HG03378 (cell line): ENCODE results near the gene INTS15.

Experiments
- ATAC-seq: cut with Tn5 transposase; IDR thresholded peaks from one replicate; pipeline ENCODE4 v1.9.1; 2021; ENCODE audit warnings: mild to moderate bottlenecking, moderate library complexity; ENCODE audit not compliant: unreplicated experiment

INTS15 gene

DNA sequence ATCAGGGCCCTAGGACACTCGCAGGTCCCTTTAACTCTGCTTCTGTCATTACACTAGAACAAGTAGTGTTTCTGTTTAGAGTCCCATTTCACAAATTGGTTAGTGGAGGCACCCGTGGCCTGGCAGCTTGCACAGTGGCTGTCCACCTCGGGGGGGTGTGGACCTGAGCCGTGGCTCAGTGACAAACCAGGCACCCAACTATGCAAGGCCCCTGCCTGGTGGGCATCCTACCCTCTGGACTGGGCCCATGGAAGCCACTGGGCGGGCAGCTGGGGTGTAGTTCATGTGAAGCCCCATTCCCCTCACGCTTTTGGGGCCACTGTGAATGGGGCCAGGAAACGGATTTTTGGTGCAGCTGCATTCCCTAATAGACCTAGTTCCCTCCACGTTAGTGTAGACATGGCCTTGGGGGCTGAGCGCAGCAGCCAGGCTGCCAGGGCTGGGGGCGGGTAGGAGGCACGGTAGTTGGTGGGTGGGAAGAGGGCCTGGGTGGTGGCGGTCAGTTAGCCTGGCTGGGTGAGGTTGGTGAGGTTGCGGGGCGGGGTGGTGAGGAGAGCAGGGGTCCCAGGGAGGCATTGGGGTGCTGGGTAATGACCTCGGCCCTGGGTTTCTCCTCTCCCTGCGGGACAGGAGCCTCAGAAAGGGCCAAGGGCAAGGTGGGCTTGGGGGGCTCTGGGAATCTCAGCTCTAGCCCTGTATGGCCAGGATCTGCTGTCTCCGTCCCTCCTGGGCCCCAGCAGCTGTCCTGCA is 66.0 kb downstream of the INTS15 start:
- ATAC-seq, result no peak

DNA sequence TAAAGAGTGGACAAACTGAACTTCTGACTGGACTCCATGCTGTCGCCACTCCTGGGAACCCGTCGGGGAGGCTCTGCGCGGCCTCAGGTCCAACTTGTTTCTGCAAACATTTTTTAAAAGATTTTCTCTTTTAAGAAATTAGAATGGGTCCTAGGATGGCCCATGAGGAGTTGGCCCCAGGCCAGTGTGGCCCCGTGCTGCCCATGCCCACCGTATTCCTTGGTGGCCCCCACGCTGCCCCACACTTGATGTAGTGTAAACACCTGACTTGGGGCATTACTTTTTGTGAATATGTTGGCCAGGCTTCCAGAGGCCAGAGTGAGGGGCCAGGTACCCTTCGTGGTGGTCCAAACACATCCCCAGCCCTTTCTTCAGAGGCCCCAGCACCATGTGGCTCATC is 66.6 kb downstream of the INTS15 start:
- ATAC-seq, result no peak
